Sciatic nerve (tissue), 2 donors: ENCODE data around the gene TPRG1. TPM values are rescaled to one million over a fixed set of nuclear protein-coding genes. Genes with fewer than 3 reads are reported as not detected.

ENCODE experiments used
- ATAC-seq: fragments of 200-7000 bp; cut with Tn5 transposase; one replicate; pipeline ENCODE4 v1.9.1; 2020; ENCODE audit warnings: mild to moderate bottlenecking, moderate library complexity
- DNase-seq: peaks from one replicate; pipeline ENCODE4 v3.0.0-alpha.2; 2020; ENCODE audit warnings: low spot score
- intact Hi-C: fragments of 100-400 bp; cut with DNase I; formaldehyde crosslinking; loops from one replicate; pipeline ENCODE4 v1.14.2; 2022
- total RNA-seq: library from RNA; stranded (reverse); fragmentation: NEBNext Ultra II Directional; extraction: Animal tissue kit (Norgen Biotek cat#: 25700); gene quantifications from one replicate; pipeline ENCODE4 v1.2.1, GENCODE V29; 2021
- donor health status: DM: no; HTN: no; CAD: no.
- donor health status: DM: no; HTN: no; CAD: no.

The TPRG1 gene
- total RNA-seq, 1 donor from 2014 or later: 12.7 TPM

GRCh38 chr3:189330066-189330465, 158.3 kb downstream of the TPRG1 start:
- ATAC-seq (no peak), DNase-seq (no peak)
- intact Hi-C loops: no loop called here

- no peak for DNase-seq
- intact Hi-C loops: no loop called here
- ATAC-seq: no peak
Observed at GRCh38 chr3:189331002-189331418, 159.2 kb downstream of the TPRG1 start.

GRCh38 chr3:189334064-189334920, 162.5 kb downstream of the TPRG1 start:
- DNase-seq (no peak), ATAC-seq (no peak)
- intact Hi-C loops: no loop called here

- ATAC-seq (no peak), DNase-seq (no peak)
- intact Hi-C loops: no loop called here
Observed at GRCh38 chr3:189337673-189338091, 165.9 kb downstream of the TPRG1 start.

DNA sequence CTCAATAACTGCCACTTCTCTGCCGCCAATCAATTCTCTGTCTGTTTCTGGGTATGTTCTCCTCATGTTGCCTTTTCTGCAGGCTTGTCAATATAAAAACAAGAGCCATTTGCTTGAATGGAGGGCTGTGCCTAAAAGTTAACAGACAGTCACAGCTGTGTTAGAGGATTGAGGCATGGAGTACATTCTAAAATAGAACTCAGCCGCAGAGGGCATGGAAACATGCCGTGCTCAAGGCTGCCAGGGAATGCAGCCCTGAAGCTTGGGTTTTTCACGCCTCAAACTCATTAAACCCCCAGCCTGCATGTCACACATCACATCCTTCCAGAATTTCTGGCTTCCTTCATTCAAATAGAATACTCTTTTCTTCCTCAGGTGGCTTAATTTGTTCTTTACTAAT, 166.6 kb downstream of the TPRG1 start:
- intact Hi-C loops: no loop called here
- no peak for DNase-seq
- no peak for ATAC-seq

GRCh38 chr3:189339996-189340395, 168.2 kb downstream of the TPRG1 start:
- ATAC-seq: no peak
- no peak for DNase-seq
- intact Hi-C loops: no loop called here

DNA sequence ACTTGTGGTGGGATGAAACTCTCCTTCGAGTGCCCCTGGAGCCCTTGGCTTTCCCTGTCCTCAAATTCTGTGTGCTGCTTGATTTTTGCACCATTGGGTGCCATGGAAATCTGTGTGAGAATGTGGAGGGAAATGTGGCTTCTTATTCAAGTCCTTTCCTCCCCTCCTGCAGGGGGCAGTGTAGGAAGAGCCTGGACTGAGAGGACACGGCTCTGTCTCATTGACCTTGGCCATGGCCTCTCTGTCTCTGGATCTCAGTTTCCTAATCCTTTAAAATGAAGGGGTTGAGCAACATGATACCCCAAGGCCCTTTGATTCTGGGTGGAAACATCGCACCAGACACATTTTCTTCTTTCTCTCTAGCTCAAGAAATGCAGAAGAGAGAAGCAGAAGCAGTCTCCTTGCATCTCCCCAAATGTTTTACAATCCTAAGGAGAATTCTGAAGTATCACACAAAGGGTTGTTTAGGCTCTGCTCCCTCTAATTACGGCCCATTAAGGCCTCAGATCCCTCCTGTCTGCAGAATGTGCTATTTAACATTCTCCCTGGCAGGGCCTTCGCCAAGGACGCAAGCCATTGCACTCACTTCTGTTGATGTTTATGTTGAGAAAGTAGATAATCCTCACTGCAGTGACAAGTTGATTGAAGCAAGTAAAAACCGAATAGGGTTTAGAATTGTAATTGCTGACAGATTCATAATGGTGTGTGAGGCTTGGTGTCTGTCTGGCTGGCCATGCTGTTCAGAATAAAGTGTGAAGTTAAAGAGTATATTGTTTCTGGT, 169.1 kb downstream of the TPRG1 start:
- ATAC-seq (no peak), DNase-seq (no peak)
- intact Hi-C loops: no loop called here

DNA sequence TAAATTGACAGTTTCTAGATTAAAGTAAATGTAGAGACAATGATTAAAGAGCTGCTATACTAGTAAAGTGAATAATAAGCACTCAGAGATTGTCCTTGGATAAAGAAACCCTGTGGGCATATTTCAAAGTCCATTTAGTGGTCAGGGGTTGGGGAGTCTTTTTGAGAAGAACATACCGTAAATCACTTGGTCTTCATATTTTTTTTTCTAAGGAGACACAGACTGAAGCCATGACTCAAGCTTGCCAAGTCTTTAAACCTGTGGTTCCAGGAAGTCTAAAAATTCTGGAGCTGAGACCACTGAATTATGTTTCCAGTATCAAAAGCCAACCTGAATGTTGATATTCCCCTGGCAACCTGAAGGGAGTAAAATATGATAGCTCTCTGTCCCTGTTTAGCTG, 171.0 kb downstream of the TPRG1 start:
- intact Hi-C loops: no loop called here
- no peak for ATAC-seq
- no peak for DNase-seq

DNA sequence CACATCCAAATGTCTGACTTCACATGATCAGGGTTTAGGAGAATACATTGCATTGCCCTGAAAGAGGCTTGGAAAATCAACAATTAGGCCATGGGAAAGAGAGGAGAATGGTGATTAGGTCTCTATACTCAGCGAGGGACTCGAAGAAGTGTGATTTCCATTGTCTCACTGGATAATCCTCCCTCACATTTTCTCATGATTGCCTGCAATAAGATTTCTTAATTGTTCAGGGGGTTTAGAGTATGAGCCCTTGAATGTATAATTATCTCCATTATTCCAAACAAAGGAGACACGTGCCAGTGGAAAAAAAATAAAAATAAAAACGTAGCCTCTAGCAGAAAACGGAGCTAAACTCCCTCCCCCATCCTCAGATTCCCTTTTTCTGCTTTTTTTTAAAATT, 173.2 kb downstream of the TPRG1 start:
- ATAC-seq (no peak), DNase-seq (no peak)
- intact Hi-C loops: no loop called here

DNA sequence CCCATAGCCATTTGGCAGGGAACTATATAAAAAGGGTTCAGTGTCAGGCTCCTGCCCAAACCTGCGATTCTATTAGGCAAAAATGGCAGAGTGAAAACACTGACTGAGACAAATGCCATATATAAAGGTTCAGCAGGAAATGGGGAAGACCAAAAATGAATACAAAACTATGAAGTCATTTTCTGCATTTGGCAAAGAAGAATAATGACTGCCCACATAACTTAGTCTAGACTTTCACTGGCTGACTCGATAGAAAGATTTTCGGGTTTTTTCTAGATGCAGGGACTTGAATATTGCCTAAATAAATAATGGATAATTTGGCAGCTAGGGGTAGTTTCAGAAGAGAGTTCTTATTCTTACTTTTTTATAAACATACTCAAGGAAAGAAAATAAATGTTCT, 178.0 kb downstream of the TPRG1 start:
- DNase-seq: no peak
- intact Hi-C loops: no loop called here
- no peak for ATAC-seq

DNA sequence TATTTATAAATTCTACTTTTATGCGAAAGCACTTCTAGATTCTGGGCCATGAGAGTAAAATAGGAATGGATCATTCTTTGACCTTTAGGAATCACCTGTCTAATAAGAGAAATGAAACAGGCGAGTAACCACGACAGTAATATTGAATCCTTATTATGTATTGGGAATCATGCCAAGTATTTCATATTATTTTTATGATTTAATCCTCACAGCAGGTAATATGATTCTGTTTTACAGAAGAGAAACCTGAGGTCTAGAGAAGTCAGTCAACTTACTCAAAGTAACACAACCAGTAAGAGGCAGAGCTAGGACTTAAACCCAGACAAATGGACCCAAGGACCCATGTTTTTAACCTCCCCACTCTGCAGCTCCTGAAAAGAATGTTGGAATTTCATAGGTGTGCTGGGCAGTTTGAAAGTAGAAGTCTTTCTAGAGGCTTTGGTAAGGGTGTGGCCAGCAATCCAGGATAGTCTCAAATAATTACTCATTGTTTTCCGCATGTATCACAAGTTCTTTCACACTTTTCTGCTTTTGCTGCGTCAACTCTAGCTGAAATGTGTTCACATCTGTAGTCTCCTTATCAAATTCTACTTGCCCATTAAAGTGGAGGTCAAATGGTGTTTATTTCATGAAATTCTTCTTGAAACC, 181.7 kb downstream of the TPRG1 start:
- intact Hi-C loops: no loop called here
- DNase-seq: no peak
- no peak for ATAC-seq

GRCh38 chr3:189353988-189354889, 182.5 kb downstream of the TPRG1 start:
- DNase-seq: no peak
- no peak for ATAC-seq
- intact Hi-C loops: no loop called here

DNA sequence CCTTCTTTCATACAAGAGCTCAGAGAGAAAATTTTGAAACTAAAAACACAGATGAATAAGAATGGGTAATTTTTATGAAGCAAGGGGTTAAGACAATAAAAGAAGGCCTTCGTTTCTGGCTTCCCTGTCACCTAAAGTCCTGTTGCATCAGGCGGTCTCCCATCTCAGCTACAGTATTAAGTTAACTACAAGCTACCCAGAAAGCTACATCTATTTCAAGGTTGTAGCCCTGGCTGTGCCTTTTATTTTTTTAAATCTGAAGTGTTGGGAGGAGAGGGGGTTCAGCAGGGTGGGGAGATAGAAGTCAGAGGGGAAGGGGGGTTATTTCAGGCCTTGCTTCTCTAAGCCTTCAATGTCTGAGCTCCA, 183.3 kb downstream of the TPRG1 start:
- intact Hi-C loops: no loop called here
- ATAC-seq (peak; percentile 52), DNase-seq (no peak)

GRCh38 chr3:189355481-189356201, 183.9 kb downstream of the TPRG1 start:
- DNase-seq: no peak
- peak; percentile 82 for ATAC-seq
- intact Hi-C loops: no loop called here

DNA sequence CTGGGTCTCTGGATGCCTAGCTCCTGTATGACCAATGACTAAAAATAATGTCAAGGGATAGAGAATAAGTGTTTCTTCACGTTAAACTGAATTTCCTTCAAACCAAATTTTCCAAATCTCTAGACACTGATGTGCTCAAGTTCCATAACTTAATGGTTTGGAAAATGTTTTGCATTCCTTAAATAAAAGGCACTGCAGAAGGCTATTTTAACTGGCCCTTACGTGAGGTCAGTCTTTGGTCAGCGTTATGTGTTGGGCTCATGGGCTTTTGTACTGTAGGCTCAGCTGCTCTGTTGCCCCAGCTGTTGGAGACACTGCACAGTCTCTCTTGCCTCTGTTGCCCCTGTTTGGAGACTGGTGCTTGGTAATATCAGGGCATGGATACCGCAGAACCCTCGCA, 188.5 kb downstream of the TPRG1 start:
- DNase-seq: no peak
- intact Hi-C loops: no loop called here
- ATAC-seq: peak; percentile 34

DNA sequence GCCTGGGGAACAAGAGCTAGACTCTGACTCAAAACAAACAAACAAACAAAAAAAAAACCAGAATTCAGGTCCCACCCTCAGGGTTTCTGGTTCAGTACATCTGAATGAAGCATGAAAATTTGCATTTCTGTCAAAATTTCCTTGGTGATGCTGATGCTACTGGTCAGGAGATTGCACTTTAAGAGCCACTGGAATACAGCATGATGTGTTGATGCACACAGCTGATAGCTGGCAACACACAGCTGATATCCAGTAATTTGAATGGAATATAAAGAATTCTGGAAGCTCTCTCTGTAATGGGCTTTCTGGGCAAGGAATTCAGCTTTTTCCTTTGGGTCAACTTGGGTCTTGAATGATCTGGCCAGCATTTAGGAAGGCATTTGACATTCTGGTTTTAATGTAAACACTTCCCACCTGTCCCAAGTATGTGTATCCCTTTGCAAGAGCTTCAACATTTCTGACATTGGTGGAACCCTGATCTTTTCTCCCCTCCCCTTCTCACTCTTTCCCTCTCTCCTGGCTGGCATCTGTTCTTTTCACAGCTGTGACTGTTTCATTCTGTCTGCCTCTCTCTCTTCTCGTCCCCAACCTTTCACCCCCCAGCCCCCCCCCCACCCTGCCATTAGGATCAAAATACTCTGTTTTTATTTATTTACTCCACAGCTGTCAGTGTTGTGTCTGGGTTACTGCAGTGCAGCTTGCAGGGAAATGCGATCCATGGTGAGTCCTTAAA, 189.5 kb downstream of the TPRG1 start:
- intact Hi-C loops: no loop called here
- DNase-seq (no peak), ATAC-seq (no peak)

DNA sequence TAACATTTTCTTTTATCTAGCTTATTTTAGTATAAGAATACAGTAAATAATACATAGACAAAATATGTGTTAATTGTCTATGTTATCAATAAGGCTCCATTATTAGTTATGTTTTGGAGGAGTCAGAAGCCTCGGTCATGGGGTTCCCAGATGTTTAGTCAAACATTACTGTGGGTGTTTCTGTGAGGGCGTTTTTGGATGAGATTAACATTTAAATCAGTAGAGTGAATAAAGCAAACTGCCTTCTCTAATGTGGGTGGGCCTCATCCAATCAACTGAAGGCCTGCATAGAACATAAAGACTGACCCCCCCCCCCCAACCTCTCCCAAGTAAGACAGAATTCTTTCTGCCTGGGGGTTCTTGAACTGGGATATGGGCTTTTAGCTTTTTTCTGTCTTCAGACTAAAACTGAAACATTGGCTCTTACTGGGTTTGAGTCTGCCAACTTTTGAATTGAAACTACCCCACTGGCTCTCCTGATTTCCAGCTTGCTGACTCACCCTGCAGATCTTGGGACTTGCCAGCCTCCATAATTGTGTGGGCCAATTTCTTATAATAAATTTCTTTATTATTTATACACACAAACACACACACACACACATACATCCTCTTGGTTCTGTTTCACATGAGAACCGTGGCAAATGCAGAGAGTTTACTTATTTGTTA, 192.0 kb downstream of the TPRG1 start:
- no peak for DNase-seq
- intact Hi-C loops: no loop called here
- peak; percentile 60 for ATAC-seq
